ENCODE data around the gene TENM3. TPM values are rescaled to one million over a fixed set of nuclear protein-coding genes. Genes with fewer than 3 reads are reported as not detected.

The TENM3 gene
- total RNA-seq, 4 donors from 2014 or later, result 5.9 to 61.5 (median 24.6) TPM

GRCh38 chr4:182421753-182422152 lies 178.6 kb downstream of the TENM3 start:
- intact Hi-C loops (cut with DNase I; ENCODE audit: low total_unique reads), result no loop called here
- no peaks in the 10 kb centered on the region for H3K4me1 ChIP-seq
- DNase-seq, result no peak
- H3K36me3 ChIP-seq, result no peaks in the 10 kb centered on the region
- TF ChIP-seq CTCF (IDR thresholded peaks at IDR 0.05) (no peak), POLR2A (IDR thresholded peaks at IDR 0.05) (no peak)
- H3K4me3 ChIP-seq, result no peak overlapping the region
- no peak overlapping the region for H3K27ac ChIP-seq
- no peaks in the 10 kb centered on the region for H3K27me3 ChIP-seq
- H3K9me3 ChIP-seq, result no peaks in the 10 kb centered on the region

GRCh38 chr4:182425302-182425701 lies 182.1 kb downstream of the TENM3 start:
- Histone ChIP-seq H3K4me1 (no peaks in the 10 kb centered on the region), H3K4me3 (no peak overlapping the region), H3K9me3 (no peaks in the 10 kb centered on the region), H3K27ac (no peak overlapping the region), H3K27me3 (no peaks in the 10 kb centered on the region), H3K36me3 (no peaks in the 10 kb centered on the region)
- intact Hi-C loops (cut with DNase I; ENCODE audit: low total_unique reads), result no loop called here
- DNase-seq, result no peak
- no peak for TF ChIP-seq POLR2A (IDR thresholded peaks at IDR 0.05)
- no peak for TF ChIP-seq CTCF (IDR thresholded peaks at IDR 0.05)

GRCh38 chr4:182426901-182427300 lies 183.7 kb downstream of the TENM3 start:
- H3K4me1 ChIP-seq, result no peaks in the 10 kb centered on the region
- no peak overlapping the region for H3K4me3 ChIP-seq
- no peaks in the 10 kb centered on the region for H3K9me3 ChIP-seq
- no peaks in the 10 kb centered on the region for H3K27me3 ChIP-seq
- no peak for DNase-seq
- TF ChIP-seq POLR2A (IDR thresholded peaks at IDR 0.05) (no peak), CTCF (IDR thresholded peaks at IDR 0.05) (no peak)
- intact Hi-C loops (cut with DNase I; ENCODE audit: low total_unique reads), result no loop called here
- no peak overlapping the region for H3K27ac ChIP-seq
- no peaks in the 10 kb centered on the region for H3K36me3 ChIP-seq

DNA sequence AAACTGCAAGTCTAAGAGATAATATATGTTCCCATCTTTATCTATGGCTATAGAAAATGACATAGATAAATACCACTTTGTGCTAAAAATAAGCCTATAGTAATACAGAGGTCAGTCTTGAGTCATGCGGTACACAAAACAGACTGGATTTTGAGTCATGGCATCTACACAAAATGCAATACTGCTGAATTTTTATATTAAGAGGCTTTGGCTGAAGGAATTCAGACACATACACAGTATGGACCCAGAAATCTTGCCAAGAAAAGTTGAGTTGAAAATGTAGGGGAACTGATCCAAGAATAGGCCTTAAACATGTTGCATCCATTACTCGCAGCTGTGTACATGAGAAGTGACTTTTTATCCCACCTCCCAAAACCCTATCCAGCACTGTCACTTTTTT lies 184.4 kb downstream of the TENM3 start:
- TF ChIP-seq POLR2A (IDR thresholded peaks at IDR 0.05) (no peak), CTCF (IDR thresholded peaks at IDR 0.05) (no peak)
- no peaks in the 10 kb centered on the region for H3K4me1 ChIP-seq
- DNase-seq, result no peak
- intact Hi-C loops (cut with DNase I; ENCODE audit: low total_unique reads), result no loop called here
- H3K36me3 ChIP-seq, result no peaks in the 10 kb centered on the region
- H3K9me3 ChIP-seq, result no peaks in the 10 kb centered on the region
- H3K4me3 ChIP-seq, result no peak overlapping the region
- H3K27ac ChIP-seq, result no peak overlapping the region
- H3K27me3 ChIP-seq, result no peaks in the 10 kb centered on the region

DNA sequence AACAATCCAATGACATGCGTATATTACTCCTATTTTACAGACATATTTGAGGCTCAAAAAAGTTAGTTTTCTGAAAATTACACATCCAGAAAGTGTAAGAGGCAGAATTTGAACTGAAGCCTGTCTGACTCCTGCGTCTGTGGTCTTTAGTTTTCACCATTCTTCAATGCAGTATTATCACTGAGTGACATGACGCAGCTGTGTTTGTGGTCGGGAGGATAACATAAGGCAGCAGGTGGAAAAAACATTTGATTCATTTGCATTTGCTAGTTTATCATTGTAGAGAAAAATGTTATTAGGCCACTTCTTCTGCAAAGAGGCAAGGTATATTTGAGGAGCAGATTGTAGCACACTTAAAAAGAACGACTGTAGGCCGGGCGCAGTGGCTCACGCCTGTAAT lies 186.7 kb downstream of the TENM3 start:
- no peak overlapping the region for H3K27ac ChIP-seq
- no peak overlapping the region for H3K4me3 ChIP-seq
- intact Hi-C loops (cut with DNase I; ENCODE audit: low total_unique reads), result no loop called here
- H3K9me3 ChIP-seq, result no peaks in the 10 kb centered on the region
- no peaks in the 10 kb centered on the region for H3K4me1 ChIP-seq
- no peak for DNase-seq
- H3K27me3 ChIP-seq, result no peaks in the 10 kb centered on the region
- no peaks in the 10 kb centered on the region for H3K36me3 ChIP-seq
- TF ChIP-seq CTCF (IDR thresholded peaks at IDR 0.05), result no peak
- no peak for TF ChIP-seq POLR2A (IDR thresholded peaks at IDR 0.05)

Measured in uterus (tissue), 4 donors.